Activated B cell treated with CpG ODN at 0.5 μM for 24 hours (primary cell): Measurements from ENCODE around the gene FOXC1. TPM values are rescaled to one million over a fixed set of nuclear protein-coding genes. Genes with fewer than 3 reads are reported as not detected.

Experiments used
- ATAC-seq: fragments of 200-7000 bp; cut with Tn5 transposase; one replicate; pipeline ENCODE4 v1.10.0; 2021; ENCODE audit warnings: low read depth, mild to moderate bottlenecking, moderate library complexity
- CTCF ChIA-PET: fragments of 350-600 bp; sonication (Branson Sonifier 250); formaldehyde crosslinking; loops from one replicate; lab custom pipeline; 2021; ENCODE audit warnings: antibody characterized with exemption; lab: Charles Lee
- POLR2A ChIA-PET: fragments of 350-600 bp; sonication (Branson Sonifier 250); formaldehyde crosslinking; loops from one replicate; lab custom pipeline; 2021; ENCODE audit warnings: antibody characterized with exemption; lab: Charles Lee
- DNase-seq: peaks from one replicate; pipeline ENCODE4 v3.0.0; 2022
- H3K27ac Mint-ChIP-seq: one replicate; pipeline ENCODE4 v1.8.0; 2020; ENCODE audit warnings: mixed read lengths
- H3K27me3 Mint-ChIP-seq: one replicate; pipeline ENCODE4 v1.8.0; 2021; ENCODE audit warnings: mixed read lengths
- H3K36me3 Mint-ChIP-seq: one replicate; pipeline ENCODE4 v1.8.0; 2021; ENCODE audit warnings: low read depth, mixed read lengths
- H3K4me1 Mint-ChIP-seq: one replicate; pipeline ENCODE4 v1.8.0; 2021; ENCODE audit warnings: mixed read lengths
- H3K4me3 Mint-ChIP-seq: one replicate; pipeline ENCODE4 v1.8.0; 2020; ENCODE audit warnings: mild to moderate bottlenecking, mixed read lengths
- H3K9me3 Mint-ChIP-seq: one replicate; pipeline ENCODE4 v1.8.0; 2020; ENCODE audit warnings: mixed read lengths
- intact Hi-C: fragments of 100-400 bp; cut with micrococcal nuclease; formaldehyde crosslinking; loops from one replicate; pipeline ENCODE4 v1.15.1; 2024
- total RNA-seq: library from RNA; stranded (reverse); gene quantifications from 2 replicates; pipeline ENCODE4 v1.2.3, GENCODE V29; 2022
- TF ChIP-seq, protein P1 (sequence below): fragments of 200-600 bp; IDR thresholded peaks from one replicate; pipeline ENCODE4 v1.8.0; 2022; ENCODE audit warnings: antibody characterized with exemption, mild to moderate bottlenecking

Gene FOXC1
- total RNA-seq, 1 donor from 2014 or later = 1.00 TPM

DNA sequence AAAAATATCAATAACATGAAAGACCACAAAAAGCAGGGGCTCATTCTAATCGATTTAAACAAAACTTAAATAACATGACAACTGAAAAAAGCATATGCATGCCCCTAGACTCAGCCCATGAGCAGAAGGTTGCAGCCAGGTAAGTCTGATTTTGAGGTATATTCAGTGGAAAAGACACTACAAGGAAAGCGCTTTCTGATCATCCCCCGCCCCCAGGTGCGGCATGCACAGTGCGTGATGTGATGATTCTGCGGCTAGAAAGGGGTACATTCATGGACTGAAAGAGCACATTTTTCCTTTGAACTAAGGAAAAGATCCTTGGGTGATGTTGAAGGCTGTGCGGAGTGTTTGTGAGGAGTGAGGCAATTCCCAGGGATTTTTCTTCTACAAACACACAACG lies 16.9 kb upstream of the FOXC1 start:
- Mint-ChIP-seq H3K27ac (no peak overlapping the region), H3K36me3 (no peaks in the 10 kb centered on the region), H3K4me1 (peaks cover 3% of the 10 kb centered on the region), H3K27me3 (peaks cover 34% of the 10 kb centered on the region), H3K4me3 (no peak overlapping the region), H3K9me3 (no peaks in the 10 kb centered on the region)
- ChIA-PET POLR2A (no interaction called here), CTCF (interaction anchor here (1.1 kb wide), 1 partner anchor 1042 kb away, joined by 4 read pairs; no protein-coding TSS in a partner anchor)
- TF ChIP-seq, protein P1, sequence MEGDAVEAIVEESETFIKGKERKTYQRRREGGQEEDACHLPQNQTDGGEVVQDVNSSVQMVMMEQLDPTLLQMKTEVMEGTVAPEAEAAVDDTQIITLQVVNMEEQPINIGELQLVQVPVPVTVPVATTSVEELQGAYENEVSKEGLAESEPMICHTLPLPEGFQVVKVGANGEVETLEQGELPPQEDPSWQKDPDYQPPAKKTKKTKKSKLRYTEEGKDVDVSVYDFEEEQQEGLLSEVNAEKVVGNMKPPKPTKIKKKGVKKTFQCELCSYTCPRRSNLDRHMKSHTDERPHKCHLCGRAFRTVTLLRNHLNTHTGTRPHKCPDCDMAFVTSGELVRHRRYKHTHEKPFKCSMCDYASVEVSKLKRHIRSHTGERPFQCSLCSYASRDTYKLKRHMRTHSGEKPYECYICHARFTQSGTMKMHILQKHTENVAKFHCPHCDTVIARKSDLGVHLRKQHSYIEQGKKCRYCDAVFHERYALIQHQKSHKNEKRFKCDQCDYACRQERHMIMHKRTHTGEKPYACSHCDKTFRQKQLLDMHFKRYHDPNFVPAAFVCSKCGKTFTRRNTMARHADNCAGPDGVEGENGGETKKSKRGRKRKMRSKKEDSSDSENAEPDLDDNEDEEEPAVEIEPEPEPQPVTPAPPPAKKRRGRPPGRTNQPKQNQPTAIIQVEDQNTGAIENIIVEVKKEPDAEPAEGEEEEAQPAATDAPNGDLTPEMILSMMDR = no peak
- DNase-seq (no peak), ATAC-seq (no peak)
- intact Hi-C loops = no loop called here

DNA sequence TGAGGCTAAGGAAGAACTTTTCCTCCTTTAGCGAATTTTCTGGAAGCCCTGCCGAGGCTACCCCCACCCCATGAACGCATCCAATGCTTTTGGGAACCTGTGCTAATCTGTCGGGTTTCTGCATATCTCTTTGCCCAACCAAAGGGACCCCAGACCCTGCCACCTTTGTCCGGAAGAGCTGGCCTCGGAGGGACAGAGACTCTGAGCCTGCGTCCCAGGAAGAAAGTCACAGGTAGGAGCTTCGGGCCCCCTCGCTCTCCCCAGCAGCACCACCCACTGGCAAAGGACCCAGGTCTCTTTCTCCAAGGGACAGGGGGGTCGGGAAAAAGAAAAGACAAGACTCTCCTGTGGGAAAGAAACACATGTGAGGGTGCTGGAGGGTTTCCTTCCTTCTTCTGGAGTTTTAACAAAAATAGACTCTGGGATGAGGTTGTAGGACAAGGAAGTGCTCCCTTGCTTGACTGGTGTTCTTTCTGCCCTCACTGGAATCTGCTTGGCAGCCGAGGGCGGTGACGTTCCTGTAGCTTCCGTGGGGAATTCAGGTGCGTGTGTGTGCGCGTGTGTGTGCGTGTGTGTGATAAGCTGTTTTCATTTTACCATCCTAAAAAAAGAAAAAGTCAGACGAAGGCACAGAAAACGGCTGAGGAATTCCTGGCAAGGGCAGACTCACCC lies 16.3 kb upstream of the FOXC1 start:
- H3K27me3 Mint-ChIP-seq = peaks cover 38% of the 10 kb centered on the region
- CTCF ChIA-PET = interaction anchor here (0.6 to 0.9 kb wide), 2 partner anchors 8 to 761 kb away, joined by 3 read pairs; no protein-coding TSS in a partner anchor
- intact Hi-C loops = no loop called here

DNA sequence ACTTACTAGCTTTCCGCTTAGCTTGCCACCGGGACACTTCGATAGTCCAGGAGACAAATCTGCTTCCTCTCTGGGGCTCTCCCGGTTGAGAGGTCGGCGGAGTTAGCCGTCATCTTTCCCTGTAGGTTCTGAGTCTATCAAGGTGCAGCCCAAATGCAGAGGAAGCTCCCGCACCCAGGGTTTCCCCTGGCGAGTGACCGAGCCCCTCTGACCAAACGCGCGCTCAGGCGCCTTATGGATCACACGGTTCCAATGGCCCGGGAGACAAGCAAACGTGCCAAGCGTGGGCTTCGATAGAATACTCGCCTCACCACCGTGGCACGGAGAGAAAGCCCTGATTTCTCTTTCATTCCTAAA lies 15.8 kb upstream of the FOXC1 start:
- ChIA-PET POLR2A (no interaction called here), CTCF (interaction anchor here (0.6 to 0.9 kb wide), 2 partner anchors 9 to 760 kb away, joined by 3 read pairs; no protein-coding TSS in a partner anchor)
- Mint-ChIP-seq H3K4me3 (no peak overlapping the region), H3K9me3 (no peaks in the 10 kb centered on the region), H3K27me3 (peaks cover 38% of the 10 kb centered on the region), H3K27ac (no peak overlapping the region), H3K36me3 (no peaks in the 10 kb centered on the region), H3K4me1 (peaks cover 3% of the 10 kb centered on the region)
- no peak for DNase-seq
- ATAC-seq = no peak
- TF ChIP-seq, protein P1 = no peak
- intact Hi-C loops = no loop called here

More for the DNA sequence above, 16.3 kb upstream of the FOXC1 start:
- no peak for ATAC-seq
- H3K27ac Mint-ChIP-seq = no peak overlapping the region
- no peaks in the 10 kb centered on the region for H3K9me3 Mint-ChIP-seq
- TF ChIP-seq, protein P1 = no peak
- peaks cover 3% of the 10 kb centered on the region for H3K4me1 Mint-ChIP-seq
- no peaks in the 10 kb centered on the region for H3K36me3 Mint-ChIP-seq
- no peak for DNase-seq
- POLR2A ChIA-PET = no interaction called here
- H3K4me3 Mint-ChIP-seq = no peak overlapping the region

DNA sequence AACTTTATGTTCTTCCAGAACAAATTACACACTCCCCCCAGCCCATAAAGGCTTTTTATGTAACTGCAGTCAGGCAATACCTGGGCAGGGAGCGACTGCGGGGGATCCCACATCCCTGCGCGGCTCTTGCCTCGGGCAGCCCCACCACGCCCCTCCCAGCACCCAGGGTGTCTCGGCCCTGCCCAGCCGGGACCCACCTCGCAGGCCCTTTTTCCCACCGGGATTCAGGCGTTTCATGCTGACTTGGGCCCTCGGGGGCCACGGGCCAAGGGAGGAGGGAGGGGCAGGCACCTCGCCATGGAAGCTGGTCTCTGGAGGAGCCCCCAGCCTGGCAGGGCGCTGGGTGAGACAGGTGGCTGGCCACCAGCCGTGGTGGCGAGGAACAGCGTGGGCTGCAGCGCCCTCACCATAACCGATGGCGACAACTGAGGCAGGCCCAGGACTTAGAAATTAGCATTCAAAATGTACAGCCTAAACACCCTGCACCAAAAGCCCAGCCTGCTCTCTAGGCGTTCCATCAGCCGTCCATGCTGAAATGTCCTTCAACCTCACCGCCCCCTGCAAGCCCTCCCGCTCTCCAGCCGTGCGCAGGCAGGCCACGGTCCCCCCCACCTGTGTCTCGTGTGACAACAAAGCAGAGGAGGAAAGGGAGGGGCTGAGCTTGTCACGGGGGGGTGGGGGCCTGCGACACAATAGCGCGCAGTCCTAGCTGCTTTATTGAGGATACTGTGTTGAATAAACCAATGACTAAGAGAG lies 15.1 kb upstream of the FOXC1 start:
- Mint-ChIP-seq H3K4me3 (no peak overlapping the region), H3K27ac (no peak overlapping the region), H3K36me3 (no peaks in the 10 kb centered on the region), H3K4me1 (peaks cover 3% of the 10 kb centered on the region), H3K9me3 (no peaks in the 10 kb centered on the region), H3K27me3 (peaks cover 38% of the 10 kb centered on the region)
- TF ChIP-seq, protein P1 = no peak
- POLR2A ChIA-PET = no interaction called here
- DNase-seq (no peak), ATAC-seq (no peak)
- CTCF ChIA-PET = interaction anchor here (0.6 to 6.0 kb wide), 9 partner anchors 9 to 1159 kb away, joined by 3 to 91 read pairs (median 4); partner anchors contain the start of gene MYLK4
- intact Hi-C loops = no loop called here
